Smooth muscle cell (in vitro differentiated cells): ENCODE results near the gene MMP3. TPM values are rescaled to one million over a fixed set of nuclear protein-coding genes. Genes with fewer than 3 reads are reported as not detected.

Source experiments
- DNase-seq: peaks from one replicate; lab custom pipeline; 2025; ENCODE audit not compliant: unreplicated experiment; lab: John Stamatoyannopoulos, UW
- H2AFZ ChIP-seq: fragments of 200-600 bp; sonication (generic); 2 replicates; pipeline ENCODE4 v1.6.0; 2016; ENCODE audit warnings: antibody characterized with exemption, low read depth, mild to moderate bottlenecking
- H3F3A ChIP-seq: fragments of 200-600 bp; sonication (generic); 2 replicates; pipeline ENCODE4 v1.6.0; 2017; ENCODE audit warnings: antibody characterized with exemption, low read depth
- H3K27ac ChIP-seq: fragments of 200-600 bp; sonication (generic); 2 replicates; pipeline ENCODE4 v1.5.1; 2016; ENCODE audit warnings: low read depth, mild to moderate bottlenecking
- H3K27me3 ChIP-seq: fragments of 200-600 bp; sonication (generic); 2 replicates; pipeline ENCODE4 v1.6.1; 2016; ENCODE audit warnings: low read depth, mild to moderate bottlenecking
- H3K36me3 ChIP-seq: fragments of 200-600 bp; sonication (generic); 2 replicates; pipeline ENCODE4 v1.5.1; 2016; ENCODE audit warnings: low read depth
- H3K4me1 ChIP-seq: fragments of 200-600 bp; sonication (generic); 2 replicates; pipeline ENCODE4 v1.5.1; 2016; ENCODE audit warnings: low read depth
- H3K4me2 ChIP-seq: fragments of 200-600 bp; sonication (generic); 2 replicates; pipeline ENCODE4 v1.6.0; 2016; ENCODE audit warnings: mild to moderate bottlenecking
- H3K4me3 ChIP-seq: fragments of 200-600 bp; sonication (generic); 2 replicates; pipeline ENCODE4 v1.5.1; 2016; ENCODE audit warnings: mild to moderate bottlenecking
- H3K79me2 ChIP-seq: fragments of 200-600 bp; sonication (generic); 2 replicates; pipeline ENCODE4 v1.6.0; 2016; ENCODE audit warnings: low read depth, mild to moderate bottlenecking
- H3K9ac ChIP-seq: fragments of 200-600 bp; sonication (generic); 2 replicates; pipeline ENCODE4 v1.6.0; 2016; ENCODE audit warnings: low read depth
- H3K9me3 ChIP-seq: fragments of 200-600 bp; sonication (generic); replicated peaks from 2 replicates; pipeline ENCODE4 v1.5.1; 2016; ENCODE audit warnings: low read depth
- H4K20me1 ChIP-seq: fragments of 200-600 bp; sonication (generic); 2 replicates; pipeline ENCODE4 v1.6.0; 2016; ENCODE audit warnings: low read depth
- WGBS: methylation state at CpG from one replicate; pipeline ENCODE4 v1.1.7; 2016; ENCODE audit warnings: low lambda C conversion rate; 5-methylcytosine and 5-hydroxymethylcytosine counted together
- polyA plus RNA-seq: library from polyadenylated mRNA; unstranded; fragments of >200 nt; fragmentation: Nextera tagmentation; extraction: Ambion mirVana; gene quantifications from 2 replicates; pipeline ENCODE4 v1.2.1, GENCODE V29; 2016
- total RNA-seq: library from RNA; depleted of rRNA; stranded (reverse); fragments of >200 nt; gene quantifications from 2 replicates; pipeline ENCODE4 v1.2.3, GENCODE V29; 2014
- TF ChIP-seq, protein P1 (sequence below): fragments of 200-600 bp; sonication (generic); IDR thresholded peaks from 2 replicates; pipeline ENCODE4 v1.5.1; 2017; ENCODE audit warnings: borderline replicate concordance, mild to moderate bottlenecking, antibody characterized with exemption; ENCODE audit not compliant: insufficient read depth, poor library complexity, severe bottlenecking

Gene MMP3
- total and polyA plus RNA-seq, 2 experiments from 2014 or later: 2.0 to 4.3 TPM

GRCh38 chr11:102800767-102801166 is 42.6 kb downstream of the MMP3 start:
- DNase-seq: no peak
- Histone ChIP-seq H3K36me3 (no peaks in the 10 kb centered on the region), H3K9me3 (no peaks in the 10 kb centered on the region), H3K4me3 (no peak overlapping the region), H3K79me2 (no peaks in the 10 kb centered on the region), H3K9ac (no peak overlapping the region), H3F3A (no peaks in the 10 kb centered on the region), H3K4me2 (peak overlapping the region; percentile 18), H3K27me3 (no peaks in the 10 kb centered on the region), H2AFZ (peak overlapping the region; percentile 63), H3K4me1 (no peaks in the 10 kb centered on the region), H3K27ac (peak overlapping the region; percentile 17), H4K20me1 (no peaks in the 10 kb centered on the region)
- 48% methylated on average over 4 of the region's 4 CpGs for WGBS
- TF ChIP-seq, protein P1, sequence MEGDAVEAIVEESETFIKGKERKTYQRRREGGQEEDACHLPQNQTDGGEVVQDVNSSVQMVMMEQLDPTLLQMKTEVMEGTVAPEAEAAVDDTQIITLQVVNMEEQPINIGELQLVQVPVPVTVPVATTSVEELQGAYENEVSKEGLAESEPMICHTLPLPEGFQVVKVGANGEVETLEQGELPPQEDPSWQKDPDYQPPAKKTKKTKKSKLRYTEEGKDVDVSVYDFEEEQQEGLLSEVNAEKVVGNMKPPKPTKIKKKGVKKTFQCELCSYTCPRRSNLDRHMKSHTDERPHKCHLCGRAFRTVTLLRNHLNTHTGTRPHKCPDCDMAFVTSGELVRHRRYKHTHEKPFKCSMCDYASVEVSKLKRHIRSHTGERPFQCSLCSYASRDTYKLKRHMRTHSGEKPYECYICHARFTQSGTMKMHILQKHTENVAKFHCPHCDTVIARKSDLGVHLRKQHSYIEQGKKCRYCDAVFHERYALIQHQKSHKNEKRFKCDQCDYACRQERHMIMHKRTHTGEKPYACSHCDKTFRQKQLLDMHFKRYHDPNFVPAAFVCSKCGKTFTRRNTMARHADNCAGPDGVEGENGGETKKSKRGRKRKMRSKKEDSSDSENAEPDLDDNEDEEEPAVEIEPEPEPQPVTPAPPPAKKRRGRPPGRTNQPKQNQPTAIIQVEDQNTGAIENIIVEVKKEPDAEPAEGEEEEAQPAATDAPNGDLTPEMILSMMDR: no peak

DNA sequence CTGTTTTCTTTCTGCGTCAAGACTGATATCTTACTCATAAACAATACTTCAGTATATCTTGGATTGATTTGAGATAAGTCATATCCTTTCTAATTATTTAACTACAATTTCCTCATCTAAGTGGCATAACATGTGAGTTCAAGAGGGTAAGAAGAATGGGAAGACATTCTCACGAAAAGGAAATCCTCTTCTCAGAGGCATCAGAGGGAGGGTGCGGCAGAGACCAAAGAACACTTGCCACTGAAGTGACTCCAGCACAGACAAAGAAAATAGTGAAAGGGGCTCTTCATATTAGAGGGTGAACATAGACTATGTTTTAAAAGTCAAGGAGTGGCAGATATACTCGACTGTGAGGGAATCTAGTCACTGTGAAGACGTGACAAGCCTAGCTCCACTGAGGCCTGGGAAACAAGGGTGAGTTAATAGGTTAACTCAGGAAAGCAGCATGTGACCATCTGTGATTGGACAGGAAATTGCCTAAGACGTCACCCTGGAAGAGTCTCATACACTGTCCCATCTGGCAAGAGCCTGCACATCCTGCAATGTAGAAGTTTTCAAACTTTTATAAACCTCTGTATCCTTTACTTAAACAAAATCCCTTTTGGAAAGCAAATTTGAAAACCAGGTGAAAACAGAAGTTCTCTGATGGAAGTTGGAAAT is 43.6 kb downstream of the MMP3 start:
- H3K27me3 ChIP-seq: no peaks in the 10 kb centered on the region
- H3K79me2 ChIP-seq: no peaks in the 10 kb centered on the region
- H2AFZ ChIP-seq: no peak overlapping the region
- H3K9ac ChIP-seq: no peak overlapping the region
- H3K36me3 ChIP-seq: no peaks in the 10 kb centered on the region
- no peak for DNase-seq
- 86% methylated on average over 6 of the region's 6 CpGs for WGBS
- TF ChIP-seq, protein P1: no peak
- H3K4me3 ChIP-seq: no peak overlapping the region
- no peaks in the 10 kb centered on the region for H3K9me3 ChIP-seq
- no peaks in the 10 kb centered on the region for H3K4me1 ChIP-seq
- no peaks in the 10 kb centered on the region for H3F3A ChIP-seq
- H3K27ac ChIP-seq: no peak overlapping the region
- no peaks in the 10 kb centered on the region for H4K20me1 ChIP-seq
- no peak overlapping the region for H3K4me2 ChIP-seq

DNA sequence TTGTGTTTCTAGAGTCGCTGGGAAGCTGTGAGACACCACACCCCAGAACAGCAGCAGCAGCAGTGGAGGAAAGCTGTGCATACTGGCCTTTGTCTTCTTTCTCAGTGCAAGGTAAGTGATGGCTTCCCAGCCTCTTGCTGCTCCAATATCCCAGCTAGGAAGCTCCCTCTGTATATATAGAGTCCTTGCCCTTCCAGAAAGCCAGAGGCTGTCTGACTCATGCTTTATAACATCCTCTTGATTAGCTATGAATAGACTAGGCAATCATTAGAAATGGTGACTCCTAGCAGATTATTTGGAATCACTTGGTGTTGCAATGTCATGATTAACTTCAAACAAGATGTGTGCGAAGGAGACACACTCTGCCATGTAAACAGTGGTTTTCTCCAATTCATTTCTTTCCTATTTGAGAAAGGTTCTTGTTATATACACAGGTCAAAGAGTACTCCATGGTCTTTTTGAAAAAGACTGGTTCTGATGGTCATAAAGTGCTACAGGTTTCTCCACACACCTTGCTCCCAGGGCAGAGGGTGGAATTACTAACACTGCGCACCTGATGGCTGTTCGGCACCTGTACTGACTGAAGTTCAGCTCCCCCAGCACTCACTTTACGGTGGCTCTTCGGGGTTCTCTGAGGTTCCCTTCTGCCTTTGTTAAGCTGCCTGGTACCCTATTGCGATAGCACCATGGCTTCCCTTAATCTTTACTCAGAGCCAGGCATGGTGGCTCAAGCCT is 45.2 kb downstream of the MMP3 start, which contains the start of gene MMP1:
MMP1 (minus strand) TSS at position 149 of the 735 bp plus-strand sequence; CDS start at position 81, 68 bp downstream.
- DNase-seq: no peak
- Histone ChIP-seq H2AFZ (no peak within 1 kb of the TSS), H3K4me2 (peak within 1 kb of the TSS; percentile 31), H3K4me3 (no peak within 1 kb of the TSS), H3F3A (peaks cover 3% of the 10 kb centered on the region), H3K27ac (no peak within 1 kb of the TSS), H3K36me3 (no peaks in the 10 kb centered on the region), H3K27me3 (no peaks in the 10 kb centered on the region), H3K79me2 (no peaks in the 10 kb centered on the region), H3K9ac (no peak within 1 kb of the TSS), H4K20me1 (no peaks in the 10 kb centered on the region), H3K4me1 (no peaks in the 10 kb centered on the region), H3K9me3 (no peaks in the 10 kb centered on the region)
- WGBS: 86% methylated on average over 7 of the region's 7 CpGs
- TF ChIP-seq, protein P1: no peak

- Histone ChIP-seq H3K27ac (no peak overlapping the region), H3K9me3 (no peaks in the 10 kb centered on the region), H3F3A (peaks cover 3% of the 10 kb centered on the region), H4K20me1 (no peaks in the 10 kb centered on the region), H3K4me1 (no peaks in the 10 kb centered on the region), H2AFZ (no peak overlapping the region), H3K27me3 (no peaks in the 10 kb centered on the region), H3K9ac (no peak overlapping the region), H3K36me3 (no peaks in the 10 kb centered on the region), H3K4me3 (no peak overlapping the region), H3K4me2 (no peak overlapping the region), H3K79me2 (no peaks in the 10 kb centered on the region)
- DNase-seq: no peak
- TF ChIP-seq, protein P1: peak; percentile 41
Measured at GRCh38 chr11:102794382-102794781, 49.0 kb downstream of the MMP3 start.
